ENCODE results near the gene UNC5C. TPM values are rescaled to one million over a fixed set of nuclear protein-coding genes. Genes with fewer than 3 reads are reported as not detected.

UNC5C gene
- total RNA-seq, 3 donors from 2014 or later = 6.2 to 20.9 (median 6.2) TPM

DNA sequence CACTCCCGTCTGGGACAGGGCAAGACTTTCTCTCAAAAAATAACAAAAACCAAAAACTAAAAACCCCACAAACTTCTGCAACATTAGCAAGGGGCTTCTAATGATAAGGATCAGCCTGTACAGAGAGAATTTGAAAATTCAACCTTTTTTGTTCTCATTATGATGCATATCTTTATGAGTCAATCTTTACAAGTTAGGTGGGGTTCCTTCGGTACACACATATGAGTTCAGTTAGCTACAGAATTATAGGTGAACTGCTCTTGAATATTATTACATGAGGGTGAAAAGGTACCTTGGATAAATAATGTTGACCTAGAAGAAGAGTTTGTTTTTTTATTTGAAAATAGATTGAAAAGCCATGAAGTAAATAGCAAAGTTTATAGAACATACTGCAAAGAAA lies 252.7 kb downstream of the UNC5C start:
- DNase-seq (ENCODE audit: low spot score in 2 of 2) = no peak
- H3K9me3 ChIP-seq = peaks cover 0 to 10% of the 10 kb centered on the region in 2 donors
- TF ChIP-seq, protein P1, sequence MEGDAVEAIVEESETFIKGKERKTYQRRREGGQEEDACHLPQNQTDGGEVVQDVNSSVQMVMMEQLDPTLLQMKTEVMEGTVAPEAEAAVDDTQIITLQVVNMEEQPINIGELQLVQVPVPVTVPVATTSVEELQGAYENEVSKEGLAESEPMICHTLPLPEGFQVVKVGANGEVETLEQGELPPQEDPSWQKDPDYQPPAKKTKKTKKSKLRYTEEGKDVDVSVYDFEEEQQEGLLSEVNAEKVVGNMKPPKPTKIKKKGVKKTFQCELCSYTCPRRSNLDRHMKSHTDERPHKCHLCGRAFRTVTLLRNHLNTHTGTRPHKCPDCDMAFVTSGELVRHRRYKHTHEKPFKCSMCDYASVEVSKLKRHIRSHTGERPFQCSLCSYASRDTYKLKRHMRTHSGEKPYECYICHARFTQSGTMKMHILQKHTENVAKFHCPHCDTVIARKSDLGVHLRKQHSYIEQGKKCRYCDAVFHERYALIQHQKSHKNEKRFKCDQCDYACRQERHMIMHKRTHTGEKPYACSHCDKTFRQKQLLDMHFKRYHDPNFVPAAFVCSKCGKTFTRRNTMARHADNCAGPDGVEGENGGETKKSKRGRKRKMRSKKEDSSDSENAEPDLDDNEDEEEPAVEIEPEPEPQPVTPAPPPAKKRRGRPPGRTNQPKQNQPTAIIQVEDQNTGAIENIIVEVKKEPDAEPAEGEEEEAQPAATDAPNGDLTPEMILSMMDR (IDR thresholded peaks at IDR 0.05) = no peak
- TF ChIP-seq POLR2AphosphoS5 (IDR thresholded peaks at IDR 0.05) = no peak
- no peak for TF ChIP-seq POLR2A (IDR thresholded peaks at IDR 0.05)

GRCh38 chr4:95295157-95295556 lies 253.6 kb downstream of the UNC5C start:
- H3K27ac ChIP-seq = no peak overlapping the region
- no peak for DNase-seq (ENCODE audit: low spot score in 2 of 2)
- H3K4me3 ChIP-seq = no peak overlapping the region
- no peaks in the 10 kb centered on the region for H3K4me1 ChIP-seq
- H3K9me3 ChIP-seq = peaks cover 0 to 10% of the 10 kb centered on the region in 2 donors
- H3K27me3 ChIP-seq = no peaks in the 10 kb centered on the region
- H3K36me3 ChIP-seq = no peaks in the 10 kb centered on the region
- intact Hi-C loops (cut with DNase I; ENCODE audit: low total_unique reads) = no loop called here
- no peak for TF ChIP-seq POLR2A (IDR thresholded peaks at IDR 0.05)
- TF ChIP-seq POLR2AphosphoS5 (IDR thresholded peaks at IDR 0.05) = no peak
- TF ChIP-seq, protein P1 (IDR thresholded peaks at IDR 0.05) = no peak

More for the DNA sequence above, 252.7 kb downstream of the UNC5C start:
- H3K36me3 ChIP-seq = no peaks in the 10 kb centered on the region
- no peak overlapping the region for H3K4me3 ChIP-seq
- no peaks in the 10 kb centered on the region for H3K4me1 ChIP-seq
- intact Hi-C loops (cut with DNase I; ENCODE audit: low total_unique reads) = no loop called here
- H3K27ac ChIP-seq = no peak overlapping the region
- H3K27me3 ChIP-seq = no peaks in the 10 kb centered on the region

DNA sequence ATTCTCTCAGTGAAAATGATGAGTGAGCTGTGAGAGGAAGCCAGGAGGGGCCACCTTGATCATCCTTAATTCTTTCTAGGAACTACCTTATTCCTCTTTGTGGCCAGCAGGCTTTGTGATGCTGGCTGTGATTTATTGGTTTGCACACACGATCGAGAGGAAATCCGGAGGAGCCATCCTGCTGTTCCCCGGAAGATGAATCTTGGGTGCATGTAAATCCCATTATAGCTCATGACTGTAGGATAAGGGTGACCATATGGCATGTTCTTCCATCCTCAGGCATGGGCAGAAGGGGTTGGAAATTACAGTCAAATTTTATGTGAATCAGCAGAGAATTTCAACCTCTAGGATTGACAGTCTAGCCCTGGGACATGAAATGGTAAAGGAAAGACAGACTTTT lies 254.5 kb downstream of the UNC5C start:
- no peaks in the 10 kb centered on the region for H3K4me1 ChIP-seq
- no peak overlapping the region for H3K4me3 ChIP-seq
- H3K36me3 ChIP-seq = no peaks in the 10 kb centered on the region
- H3K9me3 ChIP-seq = peaks cover 0 to 9% of the 10 kb centered on the region in 2 donors
- H3K27ac ChIP-seq = no peak overlapping the region
- intact Hi-C loops (cut with DNase I; ENCODE audit: low total_unique reads) = no loop called here
- no peaks in the 10 kb centered on the region for H3K27me3 ChIP-seq
- TF ChIP-seq, protein P1 (IDR thresholded peaks at IDR 0.05) = no peak
- no peak for TF ChIP-seq POLR2AphosphoS5 (IDR thresholded peaks at IDR 0.05)
- TF ChIP-seq POLR2A (IDR thresholded peaks at IDR 0.05) = no peak
- DNase-seq (ENCODE audit: low spot score in 2 of 2) = no peak

- intact Hi-C loops (cut with DNase I; ENCODE audit: low total_unique reads) = no loop called here
- H3K4me1 ChIP-seq = no peaks in the 10 kb centered on the region
- no peak overlapping the region for H3K27ac ChIP-seq
- DNase-seq (ENCODE audit: low spot score in 2 of 2) = no peak
- no peak overlapping the region for H3K4me3 ChIP-seq
- no peaks in the 10 kb centered on the region for H3K36me3 ChIP-seq
- no peaks in the 10 kb centered on the region for H3K27me3 ChIP-seq
- H3K9me3 ChIP-seq = no peaks in the 10 kb centered on the region
- TF ChIP-seq POLR2A (IDR thresholded peaks at IDR 0.05) (no peak), POLR2AphosphoS5 (IDR thresholded peaks at IDR 0.05) (no peak)
- TF ChIP-seq, protein P1 (IDR thresholded peaks at IDR 0.05) = no peak
These were observed 255.8 kb downstream of the UNC5C start for GRCh38 chr4:95293014-95293413.

- TF ChIP-seq POLR2A (IDR thresholded peaks at IDR 0.05) = no peak
- intact Hi-C loops (cut with DNase I; ENCODE audit: low total_unique reads) = no loop called here
- Histone ChIP-seq H3K4me1 (no peaks in the 10 kb centered on the region), H3K36me3 (no peaks in the 10 kb centered on the region), H3K27ac (no peak overlapping the region), H3K4me3 (no peak overlapping the region), H3K9me3 (no peaks in the 10 kb centered on the region), H3K27me3 (no peaks in the 10 kb centered on the region)
- no peak for DNase-seq (ENCODE audit: low spot score in 2 of 2)
These were observed 258.1 kb downstream of the UNC5C start for GRCh38 chr4:95290702-95291101.

Data from breast epithelium (tissue), 4 donors.